Tibial nerve (tissue), 4 donors: Measurements from ENCODE around the gene MAN2B2.

Experiments used
- EP300 ChIP-seq, 2 donors: sonication (generic); formaldehyde crosslinking; IDR thresholded peaks; one replicate each; pipeline ENCODE4 v1.6.1; 2017; ENCODE audit warnings: antibody characterized with exemption in 2 of 2, mild to moderate bottlenecking in 1 of 2
- POLR2A ChIP-seq, 2 donors: fragments of 450-650 bp; IDR thresholded peaks; one replicate each; pipeline ENCODE4 v1.6.1; 2017; ENCODE audit warnings: antibody characterized with exemption in 2 of 2, mild to moderate bottlenecking in 2 of 2, moderate library complexity in 2 of 2
- TF ChIP-seq, protein P1 (sequence below), 5 experiments: fragments of 200-600 bp in 3 of 5; fragments of 450-650 bp in 2 of 5; sonication (generic) in 3 of 5; IDR thresholded peaks; one replicate each; pipeline ENCODE4 v1.5.1; 2016 to 2019; ENCODE audit warnings: antibody characterized with exemption in 5 of 5, mild to moderate bottlenecking in 3 of 5, moderate library complexity in 2 of 5

DNA sequence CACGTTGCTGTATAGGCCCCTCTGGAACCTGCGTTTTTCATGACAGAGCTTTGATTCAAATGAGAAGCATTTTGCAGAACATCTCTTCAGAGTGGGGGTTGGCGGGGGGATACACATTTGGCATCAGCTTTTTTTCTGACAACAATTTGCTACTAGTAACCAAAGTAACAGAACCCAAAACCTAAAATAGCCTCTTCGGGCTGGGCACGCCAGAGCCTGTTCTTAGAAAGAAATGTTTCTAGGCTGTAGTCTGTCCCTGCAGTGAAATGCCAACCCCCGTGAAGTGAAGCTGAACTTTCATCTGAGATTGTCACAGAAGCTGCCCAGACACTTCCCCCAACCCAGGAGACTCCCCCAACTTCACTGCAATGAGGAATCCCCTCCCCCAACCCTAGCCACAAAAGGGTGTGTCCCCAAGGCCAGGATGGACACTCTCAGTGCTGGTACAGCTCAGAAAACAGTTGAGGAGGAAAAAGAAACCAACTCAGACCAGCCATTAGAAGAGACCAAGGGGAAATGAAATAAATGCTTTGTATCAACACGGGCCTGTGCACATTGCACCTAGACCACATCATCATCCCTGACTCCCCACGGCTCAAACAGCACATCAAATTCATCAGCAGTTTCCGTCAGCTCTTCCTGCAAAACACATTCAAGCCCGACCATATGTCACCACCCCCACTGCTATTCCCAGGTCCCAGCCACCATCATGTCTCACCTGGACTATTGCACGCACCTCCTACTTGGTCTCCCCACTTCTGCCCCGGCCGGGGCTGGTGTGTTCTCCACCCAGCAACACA lies 8.4 kb upstream of the MAN2B2 start:
- TF ChIP-seq, protein P1, sequence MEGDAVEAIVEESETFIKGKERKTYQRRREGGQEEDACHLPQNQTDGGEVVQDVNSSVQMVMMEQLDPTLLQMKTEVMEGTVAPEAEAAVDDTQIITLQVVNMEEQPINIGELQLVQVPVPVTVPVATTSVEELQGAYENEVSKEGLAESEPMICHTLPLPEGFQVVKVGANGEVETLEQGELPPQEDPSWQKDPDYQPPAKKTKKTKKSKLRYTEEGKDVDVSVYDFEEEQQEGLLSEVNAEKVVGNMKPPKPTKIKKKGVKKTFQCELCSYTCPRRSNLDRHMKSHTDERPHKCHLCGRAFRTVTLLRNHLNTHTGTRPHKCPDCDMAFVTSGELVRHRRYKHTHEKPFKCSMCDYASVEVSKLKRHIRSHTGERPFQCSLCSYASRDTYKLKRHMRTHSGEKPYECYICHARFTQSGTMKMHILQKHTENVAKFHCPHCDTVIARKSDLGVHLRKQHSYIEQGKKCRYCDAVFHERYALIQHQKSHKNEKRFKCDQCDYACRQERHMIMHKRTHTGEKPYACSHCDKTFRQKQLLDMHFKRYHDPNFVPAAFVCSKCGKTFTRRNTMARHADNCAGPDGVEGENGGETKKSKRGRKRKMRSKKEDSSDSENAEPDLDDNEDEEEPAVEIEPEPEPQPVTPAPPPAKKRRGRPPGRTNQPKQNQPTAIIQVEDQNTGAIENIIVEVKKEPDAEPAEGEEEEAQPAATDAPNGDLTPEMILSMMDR (IDR thresholded peaks at IDR 0.05), result no peak
- TF ChIP-seq POLR2A (IDR thresholded peaks at IDR 0.05) (no peak), EP300 (IDR thresholded peaks at IDR 0.05) (no peak)
